CD1c-positive myeloid dendritic cell (primary cell): ENCODE data around the gene PTGIS.
A peak's percentile ranks its signal among the peaks of the same experiment; 100 is the strongest.

Experiments
- DNase-seq: peaks from one replicate; pipeline ENCODE4 v3.0.0-alpha.2; 2016; ENCODE audit errors: extremely low spot score

The PTGIS gene

DNA sequence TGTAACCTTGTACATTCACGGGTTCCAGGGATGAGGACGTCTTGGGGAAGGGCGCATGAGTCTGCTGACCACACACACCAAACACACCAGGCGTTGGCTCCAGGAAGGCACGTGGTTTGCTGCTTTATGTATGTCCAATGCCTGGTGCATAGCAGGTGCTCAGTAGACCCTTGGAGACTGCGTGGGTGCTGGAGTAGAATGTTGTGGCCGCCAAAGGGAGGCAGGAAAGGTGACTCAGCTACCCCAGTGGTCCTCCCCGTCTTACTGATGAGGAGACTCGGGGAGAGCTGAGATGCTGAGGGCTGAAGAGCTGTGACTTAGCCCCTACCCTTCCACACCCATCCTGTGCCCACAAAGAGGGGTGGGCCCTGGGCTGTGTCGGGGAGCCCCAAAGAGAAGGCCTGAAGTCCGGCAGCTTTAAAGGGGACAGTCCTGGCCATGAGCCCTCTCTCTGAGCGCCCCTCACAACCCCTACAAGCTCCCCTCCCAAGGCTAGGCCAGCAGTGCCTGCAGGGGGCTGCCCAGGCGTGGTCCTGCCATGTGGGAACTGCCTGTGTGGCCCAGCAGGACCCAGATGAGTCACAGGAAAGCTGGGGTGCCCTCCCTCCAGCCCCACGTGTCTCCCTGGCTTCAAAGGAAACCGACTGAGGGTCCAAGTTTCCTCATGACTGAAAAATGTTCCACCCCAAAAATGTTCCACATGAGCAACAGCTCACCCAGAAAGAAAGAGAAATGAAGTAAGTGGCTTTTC, 28.0 kb upstream of the PTGIS start:
- DNase-seq = no peak

DNA sequence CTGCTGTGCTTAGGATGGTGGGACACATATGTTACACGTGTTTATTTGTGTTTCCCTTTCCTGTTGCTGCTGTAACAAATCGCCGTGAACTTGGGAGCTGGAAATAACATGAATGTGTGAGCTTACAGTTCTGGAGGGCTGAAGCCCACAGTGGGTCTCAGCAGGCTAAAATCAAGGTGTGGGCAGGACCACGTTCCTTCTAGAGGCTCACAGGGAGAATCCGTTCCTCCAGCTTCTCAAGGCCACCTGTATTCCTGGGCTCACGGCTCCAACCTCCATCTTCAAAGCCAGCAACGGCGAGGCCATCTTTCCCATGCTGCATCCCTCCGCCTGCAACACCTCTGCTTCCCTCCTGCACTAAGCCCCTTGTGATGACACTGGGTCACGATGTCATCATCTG, 27.4 kb upstream of the PTGIS start:
- DNase-seq = no peak

DNA sequence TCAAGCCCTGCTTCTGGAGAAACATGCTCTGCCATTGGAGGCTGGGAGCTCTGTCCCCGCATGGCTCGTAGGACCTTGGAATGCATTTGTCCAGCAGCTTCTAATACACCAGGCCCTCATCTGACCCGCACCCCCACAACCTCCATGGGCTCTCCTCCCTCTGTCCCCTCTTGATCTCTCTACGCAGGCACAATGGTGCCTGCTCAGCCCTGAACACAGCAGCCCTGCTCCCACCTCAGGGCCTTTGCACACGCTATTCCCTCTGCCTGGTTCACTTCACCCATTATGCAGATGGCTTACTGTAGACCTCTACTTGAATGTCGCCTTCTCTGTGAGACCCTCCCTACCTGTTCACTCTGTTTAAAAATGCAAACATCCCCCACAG, 27.0 kb upstream of the PTGIS start:
- DNase-seq = no peak

DNA sequence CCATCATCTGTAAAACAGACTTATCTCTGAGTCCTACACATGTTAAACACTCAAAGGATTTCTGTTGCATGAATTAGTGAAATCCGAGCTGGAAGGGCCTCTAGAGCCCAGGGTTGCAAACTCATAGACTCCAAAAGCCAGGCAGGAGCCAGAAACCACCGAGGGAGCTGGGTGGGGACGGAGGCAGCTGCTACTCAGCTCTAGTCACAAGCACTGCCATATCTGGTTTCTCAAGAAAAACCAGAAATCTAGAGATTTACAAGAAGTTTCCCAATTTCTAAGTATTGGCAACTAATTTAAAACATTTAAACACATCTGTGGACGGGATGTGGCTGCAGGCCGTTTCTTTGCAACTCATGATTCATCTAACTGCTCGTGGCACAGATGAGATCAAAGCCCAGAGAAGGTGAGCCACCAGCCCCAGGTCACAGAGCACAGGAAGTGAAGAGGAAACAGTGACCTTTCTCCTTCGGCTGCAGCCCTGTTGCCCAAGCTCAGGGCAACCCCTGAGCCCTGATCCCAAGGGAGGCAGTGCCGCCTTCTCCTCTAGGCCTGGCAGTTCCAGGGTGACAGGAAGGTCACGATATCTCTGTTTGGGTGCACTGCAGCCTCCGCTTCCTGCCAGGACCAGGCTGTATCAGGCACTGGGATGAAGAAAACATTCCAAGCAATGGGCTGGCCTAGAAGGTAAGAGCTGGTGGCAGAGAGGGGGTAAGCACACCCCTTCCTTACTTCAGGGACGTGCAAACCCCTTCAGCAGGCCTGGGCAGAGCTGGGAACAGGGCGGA, 26.4 kb upstream of the PTGIS start:
- DNase-seq = peak; percentile 27

DNA sequence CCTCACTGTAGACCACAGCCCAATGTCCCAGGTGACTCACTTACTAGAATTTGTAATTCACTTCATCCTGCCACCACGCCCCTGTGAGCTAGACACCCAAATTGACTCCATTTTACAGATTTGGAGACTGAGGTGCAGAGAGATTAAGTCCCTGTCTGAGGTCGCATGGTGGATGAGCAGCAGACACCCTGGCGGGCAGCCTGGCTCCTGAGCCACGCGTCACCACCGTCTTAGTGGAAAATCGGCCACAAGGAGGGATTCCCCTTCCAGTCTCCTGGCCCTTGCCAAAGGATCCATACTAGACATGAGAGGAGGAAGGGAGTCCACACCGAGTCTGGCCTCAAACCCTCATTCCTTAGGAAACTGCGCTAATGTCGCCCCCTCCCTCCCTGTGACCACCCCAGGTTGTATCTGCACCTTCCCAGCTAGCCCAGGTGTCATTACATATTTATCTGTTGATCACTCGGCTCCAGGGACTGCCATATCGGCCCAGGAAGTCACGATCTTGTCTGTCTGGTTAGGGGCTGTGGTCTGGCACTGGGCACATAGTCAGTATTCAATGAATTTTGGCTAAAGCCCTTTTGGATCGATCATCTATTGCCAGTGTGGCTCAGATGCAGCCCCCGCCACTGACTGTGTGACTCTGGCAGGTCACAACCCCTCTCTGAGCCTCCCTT, 25.7 kb upstream of the PTGIS start:
- no peak for DNase-seq

DNA sequence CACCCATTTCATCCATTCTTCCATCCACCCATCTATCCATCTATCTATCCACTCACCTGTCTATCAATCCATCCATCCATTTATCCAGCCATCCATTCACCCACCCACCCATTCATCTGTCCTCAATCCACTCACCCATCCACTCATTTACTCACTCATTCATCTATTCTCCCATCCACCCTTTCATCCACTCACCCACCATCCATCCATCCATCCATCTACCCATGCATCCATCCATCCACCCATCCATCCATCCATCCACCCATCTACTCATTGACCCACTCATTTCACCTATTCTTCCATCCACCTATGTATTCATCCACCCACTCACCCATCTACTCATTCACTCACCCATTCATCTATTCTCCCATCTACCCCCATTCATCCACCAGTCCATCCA, 24.2 kb upstream of the PTGIS start:
- no peak for DNase-seq

DNA sequence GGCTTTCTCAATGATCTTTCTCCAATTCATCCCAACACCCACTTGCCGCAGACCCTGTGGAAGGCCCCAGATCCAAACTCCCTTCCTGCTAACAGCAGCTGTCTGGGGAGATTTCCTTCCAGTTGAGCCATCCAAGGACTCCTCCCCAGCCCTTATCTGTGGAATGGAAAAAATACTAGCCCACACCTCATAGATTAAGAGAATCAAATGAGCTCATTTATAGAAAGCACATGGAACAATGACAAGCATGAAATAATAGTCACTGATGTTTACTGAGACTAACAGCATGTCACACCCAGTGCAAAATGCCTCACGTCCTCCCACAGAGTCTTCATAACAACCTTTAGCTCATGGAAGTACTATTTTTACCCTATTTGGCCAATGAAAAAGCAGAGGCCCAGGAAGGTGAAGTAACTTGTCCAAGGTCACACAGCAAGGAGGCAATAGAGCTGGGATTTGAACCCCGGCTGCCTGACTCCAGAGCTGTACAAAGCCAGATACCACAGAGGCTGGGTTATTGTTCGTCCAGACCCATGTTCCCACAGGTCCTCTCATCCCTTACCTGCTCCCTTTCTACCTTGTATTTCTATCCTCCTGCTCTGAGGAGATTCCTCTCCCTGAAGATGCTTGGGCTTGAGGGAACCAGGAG, 23.4 kb upstream of the PTGIS start:
- DNase-seq = no peak

DNA sequence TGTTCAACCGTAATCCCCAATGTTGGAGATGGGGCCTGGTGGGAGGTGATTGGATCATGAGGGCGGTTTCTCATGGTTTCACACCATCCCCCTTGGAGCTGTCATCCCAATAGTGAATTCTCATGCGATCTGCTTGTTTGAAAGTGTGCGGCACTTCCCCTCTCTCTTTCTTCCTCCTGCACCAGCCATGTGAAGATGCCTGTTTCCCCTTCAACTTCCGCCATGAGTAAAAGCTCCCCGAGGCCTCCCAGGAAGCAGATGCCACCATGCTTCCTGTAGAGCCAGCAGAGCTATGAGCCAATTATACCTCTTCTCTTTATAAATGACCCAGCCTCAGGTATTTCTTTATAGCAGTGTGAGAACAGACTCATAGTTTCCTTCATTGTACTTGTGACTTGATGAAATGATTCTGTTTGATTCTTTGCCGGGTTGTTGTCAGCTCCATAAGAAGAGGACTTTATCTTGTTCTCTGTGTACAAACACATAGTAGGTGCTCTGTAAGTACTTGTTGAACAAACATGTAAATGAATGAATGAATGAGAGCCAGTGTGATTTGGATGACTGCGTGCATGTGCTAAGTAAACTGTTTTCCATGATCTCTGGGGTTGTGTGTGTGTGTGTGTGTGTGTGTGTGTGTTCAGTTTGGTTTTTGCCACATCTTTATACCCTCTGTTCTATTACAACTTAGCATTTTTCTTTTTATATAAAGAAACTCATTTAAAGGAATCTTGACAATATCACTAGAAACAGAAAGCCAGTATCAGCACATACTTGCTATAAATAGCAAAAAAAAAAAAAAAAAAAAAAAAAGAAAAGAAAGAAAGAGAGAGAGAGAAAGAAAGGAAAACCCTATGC, 22.5 kb upstream of the PTGIS start:
- DNase-seq = peak; percentile 13

DNA sequence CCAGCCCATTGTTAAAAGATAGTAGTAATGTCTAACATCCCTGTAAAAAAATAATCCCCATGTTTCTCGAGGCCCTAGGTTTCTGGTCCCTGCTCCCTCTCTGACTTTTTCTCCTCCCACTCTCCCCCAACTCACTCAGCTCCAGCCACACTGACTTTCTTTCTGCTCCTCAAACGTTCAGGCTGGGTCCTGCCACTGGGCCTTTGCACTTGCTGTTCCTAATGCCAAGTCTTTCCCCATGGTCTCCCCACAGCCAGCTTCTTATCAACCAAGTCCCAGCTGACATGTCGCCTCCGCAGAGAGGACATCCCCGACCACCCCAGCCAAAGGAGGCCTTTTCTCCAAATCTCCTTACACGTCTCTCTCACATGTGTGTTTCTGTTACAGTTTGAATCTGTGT, 21.8 kb upstream of the PTGIS start:
- no peak for DNase-seq

DNA sequence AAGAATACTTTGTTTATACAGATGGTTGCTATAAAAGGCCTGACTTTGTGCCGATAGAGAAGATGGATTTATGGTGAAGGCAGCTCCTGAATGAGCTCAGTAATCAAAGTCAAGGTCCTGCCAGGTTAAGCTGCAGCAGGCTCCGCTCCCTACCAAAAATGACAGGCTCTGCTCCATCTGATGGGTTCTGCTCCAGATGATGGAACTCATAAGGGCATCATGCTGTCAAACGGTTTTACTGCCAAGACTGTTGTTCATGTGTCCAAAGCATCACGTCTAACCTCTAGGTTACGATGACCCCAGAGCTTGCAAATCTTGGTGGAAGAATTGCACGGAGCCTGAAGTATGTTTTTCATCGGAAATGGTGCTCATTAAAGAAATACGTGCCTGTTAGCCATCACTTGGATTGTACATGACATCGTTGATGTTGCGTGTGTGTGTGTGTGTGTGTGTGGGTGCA, 19.2 kb upstream of the PTGIS start:
- no peak for DNase-seq

DNA sequence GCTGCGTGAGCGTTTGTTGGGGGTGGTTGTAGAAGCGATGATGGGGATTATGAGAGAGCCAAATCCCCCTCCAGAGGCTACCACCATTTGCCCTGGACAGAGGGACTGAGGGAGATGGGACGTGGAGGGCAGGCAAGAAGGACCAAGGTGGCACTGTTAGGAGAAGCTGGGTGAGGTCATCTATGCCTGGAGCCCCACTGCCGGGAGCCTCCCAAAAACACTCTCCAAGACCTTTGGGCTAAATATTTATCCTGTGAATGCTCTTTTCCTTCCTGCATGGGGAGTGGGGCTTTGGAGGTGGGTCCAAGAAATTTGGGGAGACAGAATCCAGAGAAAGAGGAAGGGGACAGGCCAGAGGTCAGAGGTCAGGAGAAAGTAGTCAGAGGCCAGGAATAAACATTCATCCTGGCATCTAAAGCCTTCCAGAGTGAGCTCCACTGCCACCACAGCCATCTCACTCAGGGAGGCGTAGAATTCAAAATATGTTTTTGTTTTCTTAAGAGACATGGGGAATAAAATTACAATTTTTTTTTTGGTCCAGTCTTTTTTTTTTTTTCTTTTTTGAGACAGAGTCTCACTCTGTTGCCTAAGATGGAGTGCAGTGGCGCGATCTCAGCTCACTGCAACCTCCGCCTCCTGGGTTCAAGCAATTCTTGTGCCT, 17.8 kb upstream of the PTGIS start:
- DNase-seq = no peak

DNA sequence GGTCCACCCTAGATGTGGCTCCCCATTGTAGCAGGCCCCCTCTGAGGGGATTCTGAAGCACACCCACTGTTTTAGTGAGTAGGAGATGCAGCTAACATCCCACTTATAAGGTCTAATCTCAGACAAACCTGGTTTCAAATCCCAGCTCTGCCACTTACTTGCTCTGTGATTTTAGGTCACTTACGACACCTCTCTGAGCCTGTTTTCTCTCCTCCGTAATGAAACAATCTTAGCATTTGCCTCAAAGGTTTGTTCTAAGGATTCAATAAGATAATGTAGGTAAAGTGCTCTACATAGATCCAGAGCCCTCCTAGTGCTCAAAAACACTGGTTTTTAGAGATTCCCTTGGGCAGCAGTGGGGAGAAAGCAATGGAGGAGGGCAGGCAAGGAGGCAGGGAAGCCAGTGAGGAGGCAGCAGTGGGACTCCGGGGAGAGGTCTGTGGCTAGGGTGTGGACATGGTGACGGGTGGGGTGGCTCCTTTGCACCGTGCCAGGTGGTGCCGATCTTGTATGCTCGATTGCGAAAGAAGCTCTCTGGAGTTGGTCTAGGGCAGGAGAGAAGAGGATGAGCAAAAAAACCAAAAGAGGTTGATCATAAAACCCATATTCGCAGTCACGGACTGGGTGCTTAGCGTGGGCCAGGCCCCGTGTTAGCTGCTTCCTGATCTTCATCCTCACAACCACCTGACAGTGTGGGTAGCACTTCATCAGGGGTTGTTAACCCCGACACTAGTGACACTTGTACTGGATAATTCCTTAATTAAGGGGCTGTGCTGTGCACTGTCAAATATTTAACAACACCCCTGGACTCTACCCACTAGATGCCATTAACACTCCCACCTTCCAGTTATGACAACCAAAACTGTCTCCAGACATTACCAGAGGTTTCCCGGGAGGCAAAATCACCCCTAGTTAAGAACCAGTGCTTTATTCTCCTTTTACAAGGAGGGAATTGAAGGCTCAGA, 16.8 kb upstream of the PTGIS start:
- DNase-seq = no peak

DNA sequence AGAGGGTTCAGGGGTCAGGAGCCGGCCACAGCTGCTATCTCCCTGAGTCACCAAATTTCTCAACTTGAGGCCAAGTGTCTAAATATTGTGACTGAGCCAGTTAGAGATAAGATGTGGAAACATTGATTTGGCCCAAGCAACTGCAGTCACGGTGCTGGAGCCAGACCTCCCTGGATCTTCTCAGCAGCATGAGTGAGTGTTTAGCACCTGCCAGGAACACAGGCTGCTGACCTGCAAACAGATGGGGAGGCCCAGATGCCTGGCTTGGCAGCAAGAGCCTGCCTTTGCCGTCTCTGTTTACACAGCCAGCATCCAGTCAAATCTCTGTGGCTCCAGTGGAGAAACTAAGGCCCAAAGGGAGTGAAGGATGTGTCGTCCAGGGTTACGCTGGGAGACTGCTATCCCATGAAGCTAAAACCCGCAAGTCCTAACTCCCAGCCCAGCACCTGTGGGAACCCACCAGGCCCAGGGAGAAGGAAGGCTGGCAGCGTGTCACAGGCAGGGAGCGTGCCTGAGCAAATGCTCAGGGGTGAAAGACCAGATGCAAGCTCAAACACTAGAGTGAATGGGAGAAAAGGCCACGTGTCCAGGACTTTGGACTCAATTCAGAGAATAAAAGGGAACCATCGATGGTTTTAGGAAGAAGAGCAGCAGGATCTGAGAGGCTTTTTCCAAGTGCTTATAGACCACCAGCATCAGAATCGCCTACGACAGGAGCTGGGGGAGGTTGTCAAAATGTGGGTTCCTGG, 15.9 kb upstream of the PTGIS start:
- DNase-seq = peak; percentile 64

DNA sequence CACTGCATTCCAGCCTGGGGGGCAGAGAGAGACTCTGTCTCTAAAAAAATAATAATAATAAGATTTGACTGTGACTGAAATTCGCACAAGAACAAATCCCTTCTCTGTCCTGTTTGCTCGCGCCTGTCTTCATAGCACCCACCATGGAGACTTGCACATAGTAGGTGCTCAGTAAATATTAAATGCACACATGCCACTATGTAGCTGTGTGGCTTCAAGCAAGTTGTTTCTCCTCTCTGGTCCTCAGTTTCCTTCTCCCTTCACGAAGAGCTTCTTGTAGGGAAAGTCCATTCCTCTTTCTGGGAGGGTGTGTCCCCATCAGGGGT, 15.4 kb upstream of the PTGIS start:
- DNase-seq = no peak

DNA sequence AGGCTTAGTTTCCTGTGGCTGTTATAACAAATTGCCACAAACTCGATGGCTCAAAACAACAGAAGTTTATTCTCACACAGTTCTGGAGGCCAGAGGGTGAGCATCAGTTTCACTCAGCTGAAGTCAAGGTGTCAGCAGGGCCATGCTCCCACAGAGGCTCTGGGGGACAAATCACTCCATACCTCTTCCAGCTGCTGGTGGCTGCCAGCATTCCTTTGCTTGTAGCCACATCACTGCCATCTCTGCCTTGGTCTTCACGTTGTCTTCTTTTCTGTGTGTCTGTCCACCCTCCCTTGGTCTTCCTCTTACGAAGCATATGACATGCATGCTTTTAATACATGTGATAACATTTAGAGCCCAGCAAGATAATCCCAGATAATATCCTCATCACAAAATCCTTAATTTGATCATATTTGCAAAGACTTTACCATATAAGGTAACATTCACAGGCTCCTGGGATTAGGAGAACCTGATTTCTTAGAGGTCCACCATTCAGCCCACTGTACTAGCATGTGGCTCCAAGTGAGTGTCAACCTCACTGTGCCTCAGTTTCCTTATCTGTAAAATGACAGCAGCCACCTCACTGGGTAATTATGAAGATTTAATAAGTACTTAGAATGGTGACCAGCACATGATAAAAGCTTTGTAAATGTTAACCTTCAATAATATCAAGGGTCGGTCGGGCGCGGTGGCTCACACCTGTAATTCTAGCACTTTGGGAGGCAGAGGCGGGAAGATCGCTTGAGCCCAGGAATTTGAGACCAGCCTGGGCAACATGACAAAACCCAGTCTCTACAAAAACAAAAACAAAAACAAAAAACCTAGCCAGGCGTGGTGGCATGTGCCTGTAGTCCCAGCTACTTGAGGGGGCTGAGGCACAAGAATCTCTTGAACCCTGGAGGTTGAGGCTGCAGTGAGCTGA, 14.7 kb upstream of the PTGIS start:
- DNase-seq = no peak

DNA sequence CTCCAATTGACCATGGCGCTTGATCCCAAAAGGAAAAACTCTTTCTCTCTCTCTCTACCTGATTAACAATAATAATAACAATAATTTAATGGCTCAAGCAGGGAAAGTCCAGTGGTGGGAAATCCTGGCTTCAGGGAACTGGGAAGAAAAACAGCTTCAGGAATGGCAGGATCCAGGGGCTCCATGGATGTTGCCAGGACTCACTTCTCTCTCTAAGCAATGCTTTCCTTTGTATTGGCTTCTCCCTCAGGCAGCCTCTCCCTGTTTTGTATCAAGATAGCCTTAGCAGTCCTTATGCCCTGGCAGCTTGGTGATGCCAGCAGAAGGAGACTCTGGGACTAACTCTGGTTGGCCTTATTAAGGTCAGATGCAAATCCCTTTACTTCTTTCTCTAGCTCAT, 13.5 kb upstream of the PTGIS start:
- no peak for DNase-seq

DNA sequence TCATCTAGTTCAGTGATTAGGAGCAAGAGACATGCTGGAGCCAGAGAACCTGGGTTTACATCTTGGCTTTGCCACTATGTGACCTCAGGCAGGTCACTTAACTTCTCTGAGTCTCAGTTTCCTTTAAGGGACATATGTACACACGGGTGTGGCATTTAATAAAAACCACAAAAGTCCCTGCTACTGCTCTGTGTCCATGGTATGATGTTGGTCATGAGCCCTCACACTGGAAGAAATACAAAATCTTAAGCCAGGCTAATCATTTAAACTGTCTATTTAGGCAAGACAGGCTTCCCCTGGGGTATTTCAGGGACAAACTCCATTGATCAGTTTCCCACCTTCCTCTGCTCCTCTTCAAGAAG, 12.9 kb upstream of the PTGIS start:
- DNase-seq = no peak
